Left colon (tissue), 2 donors: ENCODE data around the gene CKS1B. TPM values are rescaled to one million over a fixed set of nuclear protein-coding genes. Genes with fewer than 3 reads are reported as not detected.
"Not testable (repeated sequence)": the region's sequence is repeated elsewhere in the genome, so short reads cannot be mapped to it uniquely, and the experiment has no call there.

ENCODE experiments used
- ATAC-seq: fragments of 200-7000 bp; cut with Tn5 transposase; one replicate; pipeline ENCODE4 v1.9.1; 2020; ENCODE audit warnings: mild to moderate bottlenecking, moderate library complexity
- DNase-seq, 2 donors: peaks; one replicate each; pipeline ENCODE4 v3.0.0-alpha.2; 2020
- intact Hi-C, 2 donors: fragments of 100-400 bp; cut with DNase I in 1 of 2; cut with micrococcal nuclease in 1 of 2; formaldehyde crosslinking; loops; one replicate each; pipeline versions ENCODE4 v1.11.2 to v1.14.0; 2022; cut with DNase I, micrococcal nuclease
- total RNA-seq, 2 donors: library from RNA; stranded (reverse); fragmentation: NEBNext Ultra II Directional; extraction: Animal tissue kit (Norgen Biotek cat#: 25700); gene quantifications; one replicate each; pipeline ENCODE4 v1.2.1, GENCODE V29; 2021
- donor health status: DM: no; HTN: no; CAD: no.
- donor health status: DM: yes; HTN: yes; CAD: no.

The CKS1B gene
- total RNA-seq, 2 donors from 2014 or later = 22.8 to 35.7 TPM

DNA sequence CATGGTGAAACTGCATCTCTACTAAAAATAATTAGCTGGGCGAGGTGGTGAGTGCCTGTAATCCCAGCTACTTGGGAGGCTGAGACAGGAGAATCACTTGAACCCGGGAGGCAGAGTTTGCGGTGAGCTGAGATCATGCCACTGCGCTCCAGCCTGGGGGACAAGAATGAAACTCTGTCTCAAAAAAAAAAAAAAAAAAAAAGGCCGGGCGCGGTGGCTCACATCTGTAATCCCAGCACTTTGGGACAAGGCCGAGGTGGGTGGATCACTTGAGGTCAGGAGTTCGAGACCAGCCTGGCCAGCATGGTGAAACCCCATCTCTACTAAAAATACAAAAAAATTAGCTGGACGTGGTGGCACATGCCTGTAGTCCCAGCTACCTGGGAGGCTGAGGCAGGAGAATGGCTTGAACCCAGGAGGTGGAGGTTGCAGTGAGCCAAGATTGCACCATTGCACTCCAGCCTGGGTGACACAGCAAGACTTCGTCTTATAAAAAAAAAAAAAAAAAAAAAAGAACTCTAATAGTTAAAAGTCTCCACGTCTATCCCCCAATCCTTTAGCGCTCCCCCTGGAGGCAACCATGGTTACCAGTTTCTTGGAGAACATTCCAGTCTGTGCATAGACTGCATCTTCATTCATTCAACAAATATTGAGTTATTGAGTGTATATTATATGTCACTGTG is 21.0 kb downstream of the CKS1B start:
- DNase-seq = peak; percentile 66 to 68
- peak; percentile 12 for ATAC-seq

DNA sequence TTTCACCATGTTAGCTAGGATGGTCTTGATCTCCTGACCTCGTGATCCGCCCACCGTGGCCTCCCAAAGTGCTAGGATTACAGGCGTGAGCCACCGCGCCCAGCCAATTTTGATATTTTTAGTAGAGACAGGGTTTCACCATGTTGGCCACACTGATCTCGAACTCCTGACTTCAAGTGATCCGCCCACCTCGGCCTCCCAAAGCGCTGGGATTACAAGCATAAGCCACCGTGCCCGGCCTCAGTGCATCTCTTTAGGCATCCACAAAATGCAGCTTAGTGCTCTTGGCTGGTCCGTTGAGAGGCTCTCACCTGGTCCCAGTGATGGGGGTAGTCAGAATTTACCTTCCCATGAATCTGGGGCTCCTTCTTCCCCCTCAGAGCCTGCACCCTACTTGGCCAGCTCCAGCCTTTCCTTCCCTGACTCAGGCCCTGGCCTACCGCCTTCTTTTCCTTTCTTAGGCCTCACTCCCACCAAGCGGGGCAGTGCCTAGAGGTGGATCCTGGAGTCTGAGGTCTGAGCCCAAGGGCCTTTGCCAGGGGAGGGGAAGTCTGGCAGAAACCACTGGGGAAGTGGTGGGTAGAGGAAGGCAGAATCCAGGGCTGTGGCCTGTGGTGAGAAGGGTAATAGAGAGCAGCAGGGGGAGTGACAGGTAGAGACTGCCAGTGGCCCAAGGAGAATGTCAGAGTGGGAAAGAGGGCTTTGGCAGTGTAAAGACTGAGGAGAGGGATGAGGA is 22.7 kb downstream of the CKS1B start:
- intact Hi-C loops = no loop called here
- ATAC-seq (no peak), DNase-seq (no peak)

More for the DNA sequence above, 21.0 kb downstream of the CKS1B start:
- intact Hi-C loops = not testable (repeated sequence)

DNA sequence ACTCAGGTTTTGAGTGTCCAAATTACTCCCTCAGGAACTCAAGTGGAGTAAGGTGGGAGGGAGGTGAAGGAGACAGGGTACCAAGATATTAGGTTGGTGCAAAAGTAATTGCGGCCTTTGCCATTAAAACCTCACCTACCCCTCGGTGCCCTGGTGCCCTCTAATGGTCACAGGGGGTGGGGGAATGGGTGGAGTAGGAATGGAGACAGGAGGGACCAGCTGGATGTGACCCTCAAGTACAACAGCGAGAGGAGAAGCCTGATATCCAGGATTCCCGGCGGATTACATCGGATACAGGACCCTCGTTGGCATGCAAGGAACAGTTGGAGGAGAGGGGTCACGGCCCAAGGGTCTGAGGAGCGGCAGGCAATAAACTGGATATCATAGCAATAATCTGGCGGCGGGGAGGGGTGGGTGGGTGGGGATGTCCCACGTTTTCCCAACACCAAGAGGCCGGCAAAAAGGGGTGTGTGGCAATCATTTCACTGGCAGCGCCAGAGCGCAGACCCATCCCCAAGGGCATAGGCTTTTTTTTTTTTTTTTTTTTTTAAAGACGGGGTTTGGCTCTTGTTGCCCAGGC is 23.8 kb downstream of the CKS1B start:
- intact Hi-C loops = no loop called here
- DNase-seq (no peak), ATAC-seq (no peak)

DNA sequence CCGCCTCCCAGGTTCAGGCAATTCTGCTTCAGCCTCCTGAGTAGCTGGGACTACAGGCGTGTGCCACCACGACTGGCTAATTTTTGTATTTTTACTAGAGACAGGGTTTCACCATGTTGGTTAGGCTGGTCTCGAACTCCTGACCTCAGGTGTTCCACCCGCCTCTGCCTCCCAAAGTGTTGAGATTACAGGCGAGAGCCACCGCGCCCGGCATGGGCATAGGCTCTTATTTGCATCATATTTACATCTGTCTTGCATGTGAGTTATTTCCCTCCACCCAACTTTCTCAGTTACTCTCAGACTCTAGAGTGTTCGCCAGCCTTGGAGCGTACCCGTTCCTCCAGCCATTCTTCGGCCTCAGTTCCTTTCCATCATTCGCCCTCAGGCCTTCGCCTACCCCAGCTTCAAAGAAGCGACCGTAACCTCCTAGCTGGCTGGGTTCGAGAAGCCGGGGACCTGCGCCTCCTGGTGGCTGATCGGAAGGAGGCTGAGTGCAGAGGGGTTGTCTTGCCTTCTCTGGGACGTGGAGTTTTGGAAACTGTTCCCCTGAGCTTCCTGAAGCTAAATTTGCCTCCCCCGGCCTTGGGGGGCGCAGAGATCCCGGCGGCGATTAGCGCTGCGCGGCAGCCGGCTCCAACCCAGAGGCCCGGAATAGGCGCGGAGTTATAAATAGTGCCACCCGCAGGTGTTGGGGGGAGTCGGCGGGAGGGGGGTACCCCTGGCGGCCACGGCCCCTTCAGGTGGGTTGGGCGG is 24.5 kb downstream of the CKS1B start:
- intact Hi-C loops = no loop called here
- ATAC-seq (no peak), DNase-seq (peak; percentile 61 to 77)

DNA sequence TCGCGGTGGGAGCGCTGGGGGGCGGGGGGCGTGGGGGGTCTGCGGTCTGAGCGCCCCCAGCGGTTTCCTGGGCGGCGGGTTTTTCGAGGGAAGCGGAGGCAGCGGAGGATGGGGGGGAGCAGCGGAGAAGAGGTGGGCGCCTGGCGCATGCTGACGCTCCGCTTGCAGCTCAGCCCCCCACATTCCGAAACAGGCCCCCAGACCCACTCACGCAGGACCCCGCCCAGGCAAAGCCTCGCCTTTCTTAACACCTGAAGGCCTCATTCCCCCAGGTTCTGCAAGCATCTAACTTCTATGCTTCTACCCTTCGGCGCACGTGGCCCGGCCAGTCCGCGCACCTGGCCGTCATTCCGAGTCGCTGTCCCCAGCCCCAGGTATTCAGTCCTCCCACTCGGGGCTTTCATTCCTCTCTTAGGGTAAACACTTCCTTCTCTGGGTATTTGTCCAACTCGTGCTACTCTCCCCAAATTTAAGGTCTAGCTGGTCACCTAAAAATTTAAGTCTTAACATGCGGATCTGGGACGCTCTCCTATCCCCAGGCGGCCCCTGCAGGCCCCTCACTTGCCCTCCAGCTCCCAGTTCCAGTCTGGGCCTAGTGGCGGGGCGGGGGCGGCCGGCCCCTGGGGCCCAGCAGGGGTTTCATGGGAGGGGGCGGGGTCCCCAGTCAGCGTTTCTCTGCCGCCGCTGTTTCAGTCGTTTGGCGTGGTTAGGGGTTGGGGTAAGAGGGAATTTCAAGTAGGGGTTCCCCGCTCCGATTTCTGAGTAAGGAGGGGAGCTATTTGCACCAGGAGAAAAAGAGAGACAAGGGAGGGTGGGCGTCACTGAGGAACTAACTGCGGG is 25.3 kb downstream of the CKS1B start:
- ATAC-seq (no peak), DNase-seq (peak; percentile 60 to 62)
- intact Hi-C loops = no loop called here

DNA sequence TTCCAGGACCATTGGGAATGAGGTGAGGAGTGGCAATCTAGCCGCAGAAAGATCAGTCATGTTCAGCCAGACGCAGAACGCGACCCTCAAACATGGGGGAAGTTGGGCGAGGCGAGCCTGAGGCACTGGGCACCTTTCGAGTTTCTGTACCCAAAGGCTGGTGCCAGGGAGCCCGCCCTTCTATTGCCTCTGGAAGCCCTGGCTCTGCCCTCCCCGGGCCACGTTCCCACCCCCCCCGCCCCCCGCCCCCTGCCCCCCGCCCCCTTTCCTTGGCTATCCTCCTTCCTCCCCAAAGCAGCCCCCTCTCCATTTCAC is 25.9 kb downstream of the CKS1B start:
- ATAC-seq (no peak), DNase-seq (peak; percentile 57 to 67)
- intact Hi-C loops = no loop called here

DNA sequence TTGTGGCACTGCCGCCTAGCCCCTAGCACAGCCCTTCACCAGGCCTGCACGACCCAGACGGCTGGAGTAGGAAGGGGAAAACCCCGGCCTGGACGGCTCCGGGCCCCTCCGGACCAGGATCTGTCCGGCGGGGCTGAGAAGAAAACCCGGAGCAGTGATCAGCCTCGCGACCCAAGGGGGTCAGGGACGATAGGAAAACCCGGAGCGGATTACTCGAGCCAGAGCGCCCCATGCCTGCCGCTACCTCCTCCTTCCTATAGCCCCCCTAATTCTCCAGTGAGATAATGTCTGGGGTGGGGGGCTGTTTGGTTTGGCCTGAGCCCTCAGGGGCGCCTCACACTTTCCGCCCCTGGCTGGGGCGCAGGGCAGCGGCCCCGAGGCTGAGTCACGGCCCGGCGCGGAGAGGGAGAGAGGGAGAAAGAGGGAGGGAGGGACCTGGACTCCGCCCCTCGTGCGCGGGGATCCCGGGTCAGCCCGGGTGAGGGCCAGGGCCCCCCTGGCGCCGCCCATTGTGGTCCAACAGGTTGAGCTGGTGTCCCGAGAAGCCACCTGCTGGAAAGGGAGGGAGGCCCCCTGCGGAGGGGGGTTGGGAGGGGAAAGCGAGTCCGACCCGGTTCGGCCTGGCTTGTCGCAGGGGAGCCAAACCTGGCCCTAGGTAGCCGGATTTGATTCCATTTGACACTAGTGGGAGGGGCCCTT is 26.4 kb downstream of the CKS1B start:
- ATAC-seq (peak; percentile 57), DNase-seq (peak; percentile 96 to 98)
- intact Hi-C loops = no loop called here

DNA sequence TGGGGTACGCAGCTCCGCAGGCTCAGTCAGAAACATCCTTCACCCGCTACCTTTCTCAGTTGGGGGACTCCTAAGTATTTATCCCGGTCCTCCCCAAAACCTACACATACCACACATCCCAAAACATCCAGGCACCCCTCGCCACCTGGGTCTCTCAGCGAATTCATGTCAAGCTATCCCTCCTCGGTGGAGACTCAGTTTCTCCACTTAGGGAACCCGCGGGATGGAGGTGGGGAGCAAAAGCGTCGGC is 26.9 kb downstream of the CKS1B start:
- DNase-seq = no peak
- no peak for ATAC-seq
- intact Hi-C loops = no loop called here

DNA sequence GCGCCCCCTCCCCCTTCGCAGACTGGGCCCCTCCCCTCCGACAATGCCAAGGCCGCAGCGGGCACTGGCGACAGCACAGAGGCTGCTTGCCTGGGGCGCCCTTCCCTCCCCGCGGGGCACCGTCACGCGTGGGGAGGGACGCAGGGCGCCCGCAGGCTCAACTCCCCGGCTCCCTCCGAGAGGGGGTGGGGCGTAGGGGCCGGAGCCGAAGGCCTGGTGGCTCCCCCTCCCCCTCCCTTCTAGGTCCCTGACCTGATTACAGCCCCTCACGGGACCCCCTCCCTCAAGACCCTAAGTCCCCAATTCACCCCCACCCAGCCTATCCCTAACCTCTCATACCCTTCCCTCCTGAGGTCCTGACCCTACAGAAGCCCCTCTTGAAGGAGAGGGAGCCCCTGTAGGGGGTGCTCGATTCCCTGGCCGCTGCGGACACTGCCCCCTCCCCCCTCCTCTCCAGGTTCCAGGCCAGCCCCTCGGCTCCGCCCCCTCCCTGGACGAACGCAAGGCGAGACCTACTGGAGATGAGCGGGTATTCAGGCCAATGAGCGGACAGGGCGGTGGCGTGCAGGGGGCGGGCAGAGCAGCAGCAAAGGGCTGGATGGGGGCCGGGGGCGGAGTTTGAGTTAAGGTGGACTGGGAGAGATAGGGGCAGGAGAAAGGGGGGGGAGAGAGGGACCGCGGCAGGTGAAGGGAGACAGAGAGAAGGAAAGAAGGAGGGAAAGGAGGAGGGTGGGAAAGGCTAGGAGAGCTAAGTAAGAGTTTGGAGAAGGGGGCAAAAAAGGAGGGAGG is 27.4 kb downstream of the CKS1B start:
- DNase-seq = peak; percentile 100
- intact Hi-C loops = no loop called here
- peak; percentile 63 for ATAC-seq

DNA sequence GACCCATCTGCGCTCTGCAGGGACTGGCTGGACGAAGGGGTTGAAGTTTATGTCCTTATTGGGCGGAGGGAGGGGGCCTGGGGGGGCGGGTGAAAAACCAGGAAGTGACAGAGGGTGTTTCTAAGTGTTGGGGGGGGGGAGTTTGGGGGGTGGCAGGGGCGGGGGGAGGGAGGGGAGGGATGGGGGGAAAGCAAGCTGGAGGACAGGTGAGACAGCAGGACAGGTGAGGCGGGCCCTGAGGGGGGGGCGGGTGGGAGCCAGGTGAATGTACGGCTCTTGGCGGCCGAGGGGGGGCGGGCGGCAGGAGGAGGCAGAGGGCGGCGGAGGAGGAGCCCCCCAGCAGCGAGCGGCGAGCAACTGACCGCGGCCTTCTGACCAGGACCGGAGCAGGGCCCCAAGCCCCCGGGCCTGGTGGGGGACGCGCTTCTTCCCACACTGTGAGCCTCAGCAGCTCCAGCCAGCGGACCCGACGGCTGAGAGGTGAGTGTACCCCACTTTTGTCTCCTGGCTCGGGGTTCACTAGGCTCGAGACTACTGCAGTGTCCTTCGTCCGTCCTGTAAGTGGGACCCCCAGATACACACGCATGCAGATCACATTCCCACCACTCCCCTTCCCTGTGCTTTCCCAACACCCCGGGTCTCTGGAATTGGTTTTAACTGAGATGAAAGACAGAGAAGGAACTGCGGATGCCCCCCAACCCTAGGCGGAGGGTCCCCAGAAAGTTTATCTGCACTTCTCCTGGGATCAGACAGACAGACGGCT is 28.2 kb downstream of the CKS1B start, which contains the start of gene ZBTB7B:
Gene ZBTB7B, plus strand, starts transcription at position 339 of the 763 bp plus-strand sequence. CDS start 11,859 bp downstream, outside the sequence.
- DNase-seq = peak; percentile 63 to 75
- peak; percentile 9 for ATAC-seq
- intact Hi-C loops = no loop called here

DNA sequence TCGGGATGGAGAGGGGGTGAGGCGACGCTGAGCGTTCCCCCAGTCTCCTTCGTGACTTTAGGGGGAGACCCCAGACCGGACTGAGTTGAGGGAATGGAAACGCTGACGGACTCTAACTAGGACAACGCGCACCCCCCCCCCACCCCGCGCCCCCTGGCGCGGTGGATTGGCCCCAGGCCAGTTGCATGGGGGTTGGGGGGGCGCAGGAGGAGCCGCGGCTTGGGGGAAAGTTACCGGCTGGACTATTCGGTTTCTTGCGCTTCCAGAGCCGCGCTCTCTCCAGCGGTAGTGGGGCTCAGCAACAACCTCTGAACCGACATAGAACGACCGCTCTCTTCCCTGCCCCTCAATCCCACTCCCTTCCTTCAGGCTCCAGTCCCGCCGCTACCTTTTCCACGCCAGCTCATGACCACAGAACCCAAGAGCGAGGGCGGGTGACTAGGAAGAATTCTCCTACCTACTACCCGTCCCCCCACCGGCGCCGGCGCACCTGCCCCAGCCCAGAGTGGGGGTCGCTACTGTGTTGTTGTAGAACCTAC is 28.8 kb downstream of the CKS1B start:
- peak in 1 of 2 donors; percentile 59 for DNase-seq
- intact Hi-C loops = no loop called here
- no peak for ATAC-seq

DNA sequence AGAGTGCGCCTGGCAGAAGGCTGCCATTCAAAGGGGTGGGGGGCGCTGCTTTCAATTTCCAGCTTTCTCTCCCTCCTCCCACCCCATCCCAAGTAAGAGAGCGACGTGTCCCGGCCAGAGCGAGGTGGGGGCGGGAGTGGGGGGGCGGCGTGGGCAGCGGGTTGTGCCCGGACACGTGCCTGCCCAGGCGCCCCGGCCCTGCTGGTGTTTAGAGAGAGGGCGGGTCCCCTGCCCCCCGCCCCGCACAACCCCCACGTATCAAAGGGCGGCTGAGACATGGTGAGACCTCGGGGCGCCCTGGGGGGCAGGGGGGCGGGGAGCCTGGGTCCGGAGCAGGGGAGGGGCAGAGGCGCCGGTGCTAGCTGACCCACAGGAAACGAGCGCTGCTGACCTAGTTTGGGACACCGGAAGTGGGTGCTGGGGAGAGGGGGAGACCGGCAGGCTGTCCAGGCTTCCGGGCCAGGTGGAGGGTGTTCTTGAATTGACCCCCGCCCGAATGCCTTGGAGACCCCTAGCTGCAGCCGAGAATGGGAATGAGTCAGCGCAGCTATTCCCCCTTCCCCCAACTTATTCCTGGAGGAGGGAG is 29.4 kb downstream of the CKS1B start:
- peak; percentile 0 for ATAC-seq
- peak; percentile 76 to 88 for DNase-seq
- intact Hi-C loops = no loop called here

DNA sequence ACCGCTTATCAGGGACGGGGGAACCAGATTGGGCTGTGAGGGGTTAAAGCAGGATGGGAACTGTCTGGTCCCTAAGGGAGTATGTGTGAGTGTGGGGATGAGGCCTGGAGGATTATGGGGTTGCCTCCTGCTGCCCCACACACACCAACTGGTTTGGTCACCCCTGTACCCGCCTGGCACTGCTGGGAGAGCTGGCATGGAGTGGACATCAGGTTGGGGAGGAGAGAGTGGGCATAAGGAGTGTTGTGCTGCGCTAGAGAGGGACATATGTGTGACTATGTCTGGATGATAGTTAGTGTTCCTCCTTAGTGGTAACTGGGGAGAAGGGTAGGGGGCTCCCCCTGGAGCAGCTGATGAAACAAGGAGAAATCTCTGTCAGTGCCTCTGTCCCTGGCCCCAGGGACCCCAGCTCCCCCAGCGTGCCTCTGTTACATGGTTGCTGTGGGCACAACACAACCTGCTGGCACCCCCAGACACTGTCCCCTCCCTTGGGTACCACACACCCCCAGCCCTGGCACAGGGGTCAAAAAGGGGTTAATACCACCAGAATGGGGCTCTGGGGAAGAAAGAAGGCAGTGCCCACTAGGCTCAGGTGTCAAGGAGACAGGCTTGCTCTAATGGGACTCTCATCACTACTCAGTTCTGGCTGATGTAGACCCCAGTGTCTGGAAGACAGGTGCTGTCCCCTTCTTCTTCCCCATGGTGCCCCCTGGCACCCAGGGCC is 30.0 kb downstream of the CKS1B start:
- intact Hi-C loops = no loop called here
- peak; percentile 34 to 48 for DNase-seq
- ATAC-seq = no peak

DNA sequence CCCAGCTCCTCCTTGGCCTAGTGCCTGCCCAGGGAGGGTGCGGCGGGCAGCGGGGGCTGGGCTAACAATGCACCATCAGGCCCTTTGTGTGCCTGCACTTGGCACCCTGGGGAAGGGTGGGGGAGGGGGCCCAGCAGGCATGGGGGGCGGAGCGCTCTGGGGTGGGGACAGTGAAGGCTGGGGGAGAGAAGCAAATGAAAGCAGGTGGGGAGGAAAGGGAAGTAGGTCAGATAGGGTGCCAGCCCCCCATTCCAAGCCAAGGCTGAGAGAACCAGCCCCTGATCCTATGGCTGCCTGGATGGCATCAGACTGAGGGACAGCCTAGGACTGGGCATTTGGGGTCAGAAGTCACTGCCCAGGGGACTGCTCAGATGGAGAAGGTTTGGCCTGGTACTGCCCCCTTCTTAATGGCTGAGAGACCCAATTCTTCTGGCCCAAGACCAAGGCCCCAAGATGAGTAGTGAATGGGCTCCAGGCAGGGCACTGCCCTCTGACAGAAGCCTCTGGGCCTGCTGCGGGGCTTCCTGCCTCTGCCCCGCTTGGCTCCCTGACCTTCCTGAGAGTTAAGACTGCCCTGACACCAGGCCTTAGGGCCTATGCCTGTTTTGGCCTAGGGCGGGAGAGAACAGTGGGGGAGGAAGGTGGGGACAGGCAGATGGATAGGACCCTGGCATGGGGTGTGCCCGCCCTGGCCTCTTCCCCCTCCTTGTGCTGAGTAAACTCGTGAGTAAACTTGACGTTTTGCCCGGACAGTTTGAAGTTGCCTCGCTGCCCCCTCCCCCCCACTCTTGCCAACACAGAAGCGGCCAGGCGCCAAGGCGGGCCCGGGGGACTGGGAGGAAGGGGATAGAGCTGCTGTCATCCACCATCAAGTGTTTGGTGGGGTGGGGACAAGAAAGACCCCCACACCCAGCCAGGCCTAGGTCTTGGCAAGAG is 30.9 kb downstream of the CKS1B start:
- ATAC-seq (peak; percentile 20), DNase-seq (peak; percentile 88 to 90)
- intact Hi-C loops = no loop called here
